GM21737 (cell line): ENCODE data around the gene C1QA.
"Not testable (repeated sequence)": the region's sequence is repeated elsewhere in the genome, so short reads cannot be mapped to it uniquely, and the experiment has no call there.

ENCODE experiments used
- ATAC-seq: cut with Tn5 transposase; IDR thresholded peaks from one replicate; pipeline ENCODE4 v1.9.1; 2021; ENCODE audit warnings: mild to moderate bottlenecking, moderate library complexity; ENCODE audit not compliant: unreplicated experiment

The C1QA gene

DNA sequence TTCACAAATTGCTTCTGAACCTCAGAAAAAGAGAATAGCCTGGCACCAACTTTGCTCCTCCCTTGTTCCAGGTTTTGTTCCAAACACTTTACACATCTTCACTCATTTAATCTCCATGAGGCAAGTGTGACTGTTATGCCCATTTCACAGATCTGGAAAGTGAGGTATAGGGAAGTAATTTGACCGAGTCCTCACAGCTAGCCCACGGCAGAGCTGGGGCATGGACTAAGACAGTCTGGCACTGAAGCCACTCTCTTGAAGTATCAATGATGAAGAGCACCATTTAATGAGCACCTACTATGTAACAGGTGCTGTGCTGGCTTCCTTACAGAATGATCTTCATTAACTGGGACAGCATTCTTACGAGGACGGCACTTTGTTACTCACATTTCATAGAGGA lies 35.6 kb downstream of the C1QA start:
- ATAC-seq: no peak

DNA sequence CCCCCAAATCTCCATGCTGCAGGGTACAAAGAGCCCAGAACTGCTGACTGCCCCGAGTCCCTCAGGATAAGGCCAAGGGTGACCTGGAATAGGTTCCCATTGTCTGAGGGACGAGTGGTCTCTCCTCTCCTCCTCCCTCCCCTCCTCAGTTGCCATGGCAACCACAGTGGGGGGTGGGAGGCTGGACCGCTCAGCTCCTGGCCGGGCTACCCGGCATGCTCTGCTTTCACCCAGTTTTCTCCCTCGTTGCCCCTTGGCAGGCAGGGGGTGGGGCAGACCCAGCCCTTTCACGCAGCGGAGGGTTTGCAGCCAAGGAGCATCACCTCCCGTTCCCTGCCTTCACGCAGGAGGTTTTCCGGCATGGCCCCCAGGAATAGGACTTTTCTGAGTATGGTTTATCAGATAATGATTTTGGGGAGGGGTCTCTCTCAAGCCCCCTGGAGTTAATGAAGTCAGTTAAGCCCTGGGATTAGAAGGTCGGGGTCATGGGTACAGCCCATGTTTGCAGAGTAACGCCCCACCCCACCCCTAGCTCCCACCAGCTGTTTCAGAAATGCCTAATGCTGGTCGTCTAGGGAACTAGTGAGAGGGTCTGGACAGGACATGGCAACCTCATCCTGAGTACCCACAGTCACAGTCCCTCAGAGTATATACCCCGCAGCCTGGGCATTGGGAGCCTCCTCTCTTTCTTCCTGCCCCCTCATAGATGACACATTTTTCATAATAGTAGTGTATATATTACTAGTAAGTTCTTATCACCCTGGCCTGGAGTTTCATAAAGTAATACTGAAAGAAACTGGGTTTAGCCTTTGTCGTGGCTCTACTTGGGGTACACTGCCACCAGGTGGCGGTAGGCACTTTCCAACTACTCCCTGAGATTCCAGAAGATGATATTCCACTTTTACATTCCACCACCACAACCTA lies 37.3 kb downstream of the C1QA start:
- no peak for ATAC-seq

DNA sequence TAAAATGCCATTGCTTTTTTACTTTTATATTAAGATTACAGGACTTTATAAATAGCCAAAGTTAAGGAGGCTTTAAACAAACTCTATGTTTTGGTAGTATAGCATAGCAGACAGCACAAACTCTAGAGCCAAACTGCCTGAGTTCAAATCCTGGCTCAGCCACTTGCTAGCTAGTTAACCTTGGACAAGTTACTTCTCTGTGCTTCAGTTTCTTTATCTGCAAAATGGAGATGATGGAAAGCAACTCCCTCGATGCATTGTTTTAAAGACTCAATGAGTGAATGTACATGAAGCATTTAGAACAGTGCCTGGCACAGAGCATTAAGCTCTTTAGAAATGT lies 38.0 kb downstream of the C1QA start:
- ATAC-seq: no peak

DNA sequence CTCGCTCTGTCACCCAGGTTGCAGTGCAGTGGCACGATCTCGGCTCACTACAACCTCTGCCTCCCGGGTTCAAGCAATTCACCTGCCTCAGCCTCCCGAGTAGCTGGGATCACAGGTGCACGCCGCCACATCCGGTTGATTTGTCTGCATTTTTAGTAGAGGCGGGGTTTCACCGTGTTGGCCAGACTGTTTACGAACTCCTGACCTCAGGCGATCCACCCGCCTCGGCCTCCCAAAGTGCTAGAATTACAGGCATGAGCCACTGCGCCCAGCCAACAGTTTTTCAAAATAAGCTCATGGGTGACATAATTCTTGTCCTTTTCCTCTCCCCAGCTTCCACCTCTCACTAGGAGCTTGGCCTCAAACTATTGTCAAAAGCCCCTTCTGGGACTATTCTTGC lies 39.7 kb downstream of the C1QA start:
- not testable (repeated sequence) for ATAC-seq

DNA sequence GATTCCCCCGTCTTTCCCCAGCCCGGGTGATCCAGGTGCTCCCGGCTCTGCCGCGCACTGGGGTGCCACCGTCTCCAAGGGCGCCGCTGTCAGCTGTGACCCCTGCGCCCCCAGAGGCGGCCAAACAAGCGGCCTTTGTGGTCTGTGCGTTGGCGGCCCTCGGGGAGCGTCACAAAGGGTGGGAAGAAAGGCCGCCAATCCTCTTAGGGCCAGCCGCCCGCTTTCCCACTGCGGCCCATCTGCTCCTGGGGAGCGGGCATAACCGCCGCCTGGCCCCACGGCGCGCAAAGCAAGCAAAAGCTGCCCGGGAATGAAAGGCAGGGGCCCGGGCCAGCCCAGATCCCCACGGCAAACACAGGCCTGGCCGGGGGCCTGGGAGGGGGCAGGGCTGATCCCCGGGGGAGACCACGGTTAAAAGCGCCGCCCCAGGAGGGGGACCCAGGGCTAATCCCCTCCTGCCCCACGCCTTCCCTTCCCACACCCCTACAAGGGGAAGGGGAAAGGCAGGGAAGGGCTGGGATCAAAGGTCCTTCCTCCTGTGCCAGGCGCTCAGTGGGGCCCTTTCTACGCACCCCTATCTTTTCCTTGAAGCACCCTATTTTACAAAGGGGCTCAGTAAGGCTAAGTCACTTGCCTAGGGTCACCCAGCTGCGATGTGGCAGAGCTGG lies 40.6 kb downstream of the C1QA start:
- no peak for ATAC-seq

DNA sequence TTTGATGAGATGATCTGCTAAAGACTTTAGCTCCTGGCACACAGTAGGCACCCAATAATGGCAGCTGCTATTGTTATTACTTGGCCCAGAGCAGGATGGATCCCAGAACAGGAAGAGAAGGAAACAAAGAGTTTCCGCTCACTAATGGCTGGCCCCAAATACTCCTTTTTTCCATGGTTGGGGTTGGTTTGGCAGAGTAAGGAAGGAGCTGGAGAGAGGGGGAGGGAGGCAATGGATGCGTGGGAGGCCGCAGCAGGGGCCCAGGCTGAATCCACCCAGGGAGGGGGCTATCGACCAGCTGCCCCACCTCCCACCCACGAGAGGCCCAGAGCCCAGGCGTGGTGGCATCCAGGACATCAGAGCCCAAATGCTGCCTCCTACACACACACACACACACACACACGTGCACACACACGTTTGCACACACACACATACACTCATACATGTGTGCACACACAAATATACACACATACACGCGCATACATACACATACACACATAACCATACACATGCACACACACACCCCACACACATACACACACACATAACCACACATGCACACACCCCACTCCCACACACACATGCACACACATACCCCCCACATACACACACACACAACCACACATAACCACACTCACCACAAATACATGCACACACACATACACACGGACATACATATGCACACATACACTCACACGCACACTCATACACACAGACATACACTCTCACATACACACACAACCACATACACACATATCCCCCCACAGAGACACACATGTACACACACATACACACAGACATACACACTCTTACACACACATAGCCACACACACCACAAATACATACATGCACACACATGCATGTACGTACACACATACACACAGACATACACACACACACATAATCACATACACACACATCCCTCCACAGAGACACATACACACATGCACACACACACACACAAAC lies 41.8 kb downstream of the C1QA start:
- no peak for ATAC-seq

DNA sequence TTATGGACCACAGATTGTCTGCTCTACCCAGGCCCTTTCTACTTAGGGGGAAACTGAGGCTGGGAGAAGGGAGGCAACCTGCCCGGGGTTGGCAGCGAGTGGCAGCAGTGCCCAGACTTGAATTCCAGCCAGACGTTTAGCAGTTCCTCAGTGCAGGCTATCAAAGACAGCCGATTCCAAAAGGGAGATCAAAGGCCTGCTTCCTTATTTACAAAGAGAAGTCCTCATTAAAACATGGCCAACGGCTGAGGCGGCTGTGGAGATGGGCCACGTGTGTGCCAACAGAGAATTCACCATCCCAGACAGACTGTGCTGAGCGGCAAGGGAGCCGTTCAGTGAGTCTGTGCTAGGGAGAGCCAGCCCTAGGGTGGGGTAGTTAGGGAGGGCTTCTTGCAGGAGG lies 44.3 kb downstream of the C1QA start:
- ATAC-seq: no peak

DNA sequence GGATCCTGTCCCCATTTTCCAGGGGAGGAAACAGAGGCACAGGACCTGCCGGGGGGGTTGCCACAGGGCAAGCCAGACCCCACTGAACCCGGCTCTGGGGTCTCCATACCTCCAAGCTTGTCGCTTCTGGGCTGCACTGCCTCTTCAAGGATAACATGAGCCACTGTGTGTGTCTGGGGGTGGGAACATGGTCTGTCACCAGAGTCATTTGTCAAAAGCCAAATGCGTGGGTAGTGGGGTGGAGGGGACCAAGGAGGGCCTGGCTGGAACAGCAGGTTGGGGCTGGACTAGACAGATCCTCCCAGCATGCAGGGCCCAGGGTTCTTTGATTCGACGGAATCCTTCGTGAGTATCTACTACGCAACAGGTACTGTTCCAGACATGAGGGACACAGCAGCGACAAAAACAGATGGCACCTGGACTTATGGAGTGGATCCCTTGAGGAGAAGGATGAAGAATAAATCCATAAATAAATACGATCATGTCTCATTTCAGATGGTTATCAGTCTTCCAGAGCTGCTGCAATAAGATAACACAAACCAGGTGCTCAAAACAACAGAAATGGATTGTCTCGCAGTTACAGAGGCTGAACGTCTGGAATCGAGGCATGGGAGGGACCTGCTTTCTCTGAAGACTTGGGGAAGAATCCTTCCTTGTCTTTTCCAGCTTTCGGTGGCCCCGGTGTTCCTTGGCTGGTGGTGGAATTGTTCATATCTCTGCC lies 45.3 kb downstream of the C1QA start:
- no peak for ATAC-seq

DNA sequence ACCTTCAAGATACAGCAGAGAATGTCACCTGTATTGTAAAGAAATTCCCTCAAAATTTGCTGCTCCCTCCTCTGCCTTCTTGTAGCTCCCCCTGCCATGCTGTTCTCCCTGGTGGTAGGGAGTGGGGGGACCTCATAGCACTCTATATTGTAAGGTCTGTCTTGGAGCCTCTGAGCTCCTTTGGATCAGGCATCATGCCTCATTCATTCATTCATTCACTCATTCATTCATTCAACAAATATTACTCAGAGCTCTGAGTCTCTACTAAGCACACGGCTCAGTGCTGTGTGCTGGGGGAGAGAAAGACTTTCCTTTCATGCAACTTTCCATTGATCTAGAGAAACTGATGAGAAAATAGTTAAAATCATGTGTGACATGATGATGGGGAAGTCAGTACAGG lies 47.1 kb downstream of the C1QA start:
- no peak for ATAC-seq

DNA sequence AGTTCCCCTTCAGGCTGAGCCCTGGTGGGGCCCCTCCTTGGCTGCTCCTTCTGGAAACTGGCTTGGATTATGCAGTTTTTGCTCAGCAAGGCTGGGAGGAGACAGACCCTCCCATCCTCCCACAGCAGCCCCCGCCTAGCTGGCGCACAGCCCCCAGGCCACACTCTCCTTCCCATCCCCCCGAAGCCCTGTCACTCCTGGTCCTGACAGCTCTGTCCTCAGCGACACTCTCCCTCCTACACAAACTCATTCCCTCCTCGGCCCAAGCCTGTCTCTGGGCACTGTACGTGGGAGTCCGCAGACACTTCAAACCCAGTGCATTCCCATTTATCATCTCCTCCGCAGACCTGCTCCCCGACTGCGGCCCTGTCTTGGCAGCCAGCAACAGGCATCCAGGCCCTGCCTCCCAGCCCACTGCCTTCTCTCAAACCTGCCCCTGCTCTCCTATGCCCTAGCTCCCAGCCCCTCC lies 49.2 kb downstream of the C1QA start:
- ATAC-seq: no peak

DNA sequence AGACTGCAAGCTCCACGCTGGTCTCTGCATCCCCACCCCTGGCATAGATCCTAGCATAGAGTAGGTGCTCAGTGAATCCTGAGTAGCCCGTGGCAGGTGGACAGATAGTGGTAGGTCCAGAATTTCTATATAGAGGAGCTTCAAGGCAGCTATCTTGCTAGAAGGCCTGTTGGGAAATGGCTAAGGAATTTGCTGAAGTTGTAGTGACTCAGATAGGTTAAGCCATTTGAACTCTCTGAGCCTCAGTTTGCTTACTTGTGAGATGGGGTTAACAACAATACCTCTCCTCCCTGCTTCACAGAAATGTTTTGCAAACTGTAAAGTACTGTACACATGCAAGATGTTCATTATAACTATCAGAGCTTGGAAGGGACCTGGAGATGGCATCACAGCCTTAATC lies 50.8 kb downstream of the C1QA start:
- no peak for ATAC-seq

DNA sequence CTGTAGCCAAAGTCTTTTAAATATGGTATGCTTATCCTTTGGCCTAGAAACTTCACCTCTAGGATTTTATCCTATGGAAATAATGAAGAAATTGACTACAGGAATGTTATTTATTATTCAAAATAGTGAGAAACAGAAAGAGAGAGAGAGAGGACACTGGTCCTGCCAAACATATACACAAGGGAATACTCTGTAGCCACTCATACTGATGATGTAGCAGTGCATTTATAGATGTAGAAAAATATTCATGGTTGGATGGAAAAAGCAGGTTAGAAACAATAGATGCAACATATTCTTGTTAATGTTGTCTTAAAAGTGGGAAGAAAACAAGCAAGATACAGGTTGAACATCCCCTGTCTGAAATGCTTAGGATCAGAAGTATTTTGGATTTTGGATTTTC lies 52.0 kb downstream of the C1QA start:
- ATAC-seq: no peak
